Fibroblast of skin of back (primary cell): ENCODE measurements around the gene PCDHA13.
A peak's percentile ranks its signal among the peaks of the same experiment; 100 is the strongest.
"Not testable (repeated sequence)": the region's sequence is repeated elsewhere in the genome, so short reads cannot be mapped to it uniquely, and the experiment has no call there.

Experiments used
- DNase-seq: peaks from one replicate; pipeline ENCODE4 v3.0.0-alpha.2; 2013

Gene PCDHA13

DNA sequence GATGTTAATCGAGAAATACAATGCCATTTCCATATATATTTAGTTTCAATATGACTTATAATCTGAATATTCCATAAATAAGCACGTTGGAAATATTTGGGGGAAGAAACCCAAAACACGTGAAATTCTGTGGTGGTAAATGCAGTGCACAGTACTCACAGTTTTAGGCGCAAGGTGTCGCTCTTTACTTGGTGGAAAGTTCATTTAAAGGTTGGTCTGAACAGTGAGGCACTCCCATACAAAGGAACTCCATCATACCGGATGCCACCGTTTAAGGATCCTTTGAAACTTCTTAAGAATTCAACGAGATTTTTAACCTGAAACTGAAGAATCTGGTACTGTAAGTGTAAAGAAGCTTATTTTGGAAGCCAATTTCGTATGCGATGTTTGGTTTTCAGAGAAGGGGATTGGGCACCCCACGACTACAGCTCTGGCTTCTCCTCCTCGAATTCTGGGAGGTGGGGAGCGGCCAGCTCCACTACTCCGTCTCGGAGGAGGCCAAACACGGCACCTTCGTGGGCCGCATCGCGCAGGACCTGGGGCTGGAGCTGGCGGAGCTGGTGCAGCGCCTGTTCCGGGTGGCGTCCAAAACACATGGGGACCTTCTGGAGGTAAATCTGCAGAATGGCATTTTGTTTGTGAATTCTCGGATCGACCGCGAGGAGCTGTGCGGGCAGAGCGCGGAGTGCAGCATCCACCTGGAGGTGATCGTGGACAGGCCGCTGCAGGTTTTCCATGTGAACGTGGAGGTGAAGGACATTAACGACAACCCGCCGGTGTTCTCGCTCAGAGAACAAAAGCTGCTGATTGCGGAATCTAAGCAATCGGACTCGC, 13.0 kb upstream of the PCDHA13 start, which contains the start of gene PCDHA11:
PCDHA11 (plus strand) TSS at position 237 of the 834 bp plus-strand sequence; CDS start at position 384, 147 bp downstream.
- peak; percentile 8 for DNase-seq

DNA sequence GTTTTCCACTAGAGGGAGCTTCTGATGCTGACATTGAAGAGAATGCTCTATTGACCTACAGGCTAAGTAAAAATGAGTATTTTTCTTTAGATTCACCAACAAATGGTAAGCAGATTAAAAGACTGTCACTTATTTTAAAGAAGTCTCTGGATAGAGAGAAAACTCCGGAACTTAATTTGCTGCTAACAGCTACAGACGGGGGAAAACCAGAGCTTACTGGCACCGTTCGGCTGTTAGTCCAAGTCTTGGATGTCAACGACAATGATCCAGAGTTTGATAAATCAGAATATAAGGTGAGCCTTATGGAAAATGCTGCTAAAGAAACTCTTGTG, 12.4 kb upstream of the PCDHA13 start:
- DNase-seq, result no peak

DNA sequence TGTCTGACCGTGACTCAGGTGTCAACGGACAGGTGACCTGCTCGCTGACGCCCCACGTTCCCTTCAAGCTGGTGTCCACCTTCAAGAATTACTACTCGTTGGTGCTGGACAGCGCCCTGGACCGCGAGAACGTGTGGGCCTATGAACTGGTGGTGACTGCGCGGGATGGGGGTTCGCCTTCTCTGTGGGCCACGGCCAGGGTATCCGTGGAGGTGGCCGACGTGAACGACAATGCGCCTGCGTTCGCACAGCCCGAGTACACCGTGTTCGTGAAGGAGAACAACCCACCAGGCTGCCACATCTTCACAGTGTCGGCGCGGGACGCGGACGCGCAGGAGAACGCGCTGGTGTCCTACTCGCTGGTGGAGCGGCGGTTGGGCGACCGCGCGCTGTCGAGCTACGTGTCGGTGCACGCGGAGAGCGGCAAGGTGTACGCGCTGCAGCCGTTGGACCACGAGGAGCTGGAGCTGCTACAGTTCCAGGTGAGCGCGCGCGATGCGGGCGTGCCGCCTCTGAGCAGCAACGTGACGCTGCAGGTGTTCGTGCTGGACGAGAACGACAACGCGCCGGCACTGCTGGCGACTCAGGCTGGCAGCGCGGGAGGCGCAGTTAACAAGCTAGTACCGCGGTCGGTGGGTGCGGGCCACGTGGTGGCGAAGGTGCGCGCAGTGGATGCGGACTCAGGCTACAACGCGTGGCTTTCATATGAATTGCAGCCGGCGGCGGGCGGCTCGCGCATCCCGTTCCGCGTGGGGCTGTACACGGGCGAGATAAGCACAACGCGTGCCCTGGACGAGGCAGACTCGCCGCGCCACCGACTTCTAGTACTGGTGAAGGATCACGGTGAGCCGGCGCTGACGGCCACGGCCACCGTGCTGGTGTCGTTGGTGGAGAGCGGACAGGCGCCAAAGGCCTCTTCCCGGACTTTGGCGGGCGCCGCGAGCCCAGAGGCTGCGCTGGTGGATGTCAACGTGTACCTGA, 11.4 kb upstream of the PCDHA13 start:
- no peak for DNase-seq

DNA sequence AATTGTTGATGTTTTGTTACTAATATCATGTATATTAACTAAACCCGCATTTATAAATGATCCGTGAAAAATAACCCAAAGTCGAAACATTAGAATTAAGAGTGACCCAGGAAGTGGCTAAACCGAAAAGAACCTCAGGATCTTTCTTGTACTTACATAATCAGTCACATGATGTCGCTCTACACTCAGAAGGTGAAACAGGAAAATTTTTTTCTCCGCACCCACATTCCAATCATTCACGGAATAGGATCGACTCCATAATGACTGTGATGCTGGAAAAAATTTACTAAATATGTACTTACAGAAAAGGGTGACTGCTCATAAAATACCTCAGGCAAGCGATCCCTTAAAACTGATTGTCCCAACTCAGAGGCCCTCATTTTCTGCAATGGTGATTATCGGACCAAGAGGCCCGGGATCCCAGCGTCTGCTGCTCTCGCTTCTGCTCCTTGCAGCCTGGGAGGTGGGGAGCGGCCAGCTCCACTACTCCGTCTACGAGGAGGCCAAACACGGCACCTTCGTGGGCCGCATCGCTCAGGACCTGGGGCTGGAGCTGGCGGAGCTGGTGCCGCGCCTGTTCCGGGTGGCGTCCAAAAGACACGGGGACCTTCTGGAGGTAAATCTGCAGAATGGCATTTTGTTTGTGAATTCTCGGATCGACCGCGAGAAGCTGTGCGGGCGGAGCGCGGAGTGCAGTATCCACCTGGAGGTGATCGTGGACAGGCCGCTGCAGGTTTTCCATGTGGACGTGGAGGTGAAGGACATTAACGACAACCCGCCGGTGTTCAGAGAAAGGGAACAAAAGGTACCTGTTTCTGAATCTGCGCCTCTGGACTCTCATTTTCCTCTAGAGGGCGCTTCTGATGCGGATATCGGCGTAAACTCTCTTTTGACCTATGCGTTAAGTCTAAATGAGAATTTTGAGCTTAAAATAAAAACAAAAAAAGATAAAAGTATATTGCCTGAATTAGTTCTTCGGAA, 6.5 kb upstream of the PCDHA13 start, which contains the start of gene PCDHA12:
PCDHA12 (plus strand) TSS at position 224 of the 981 bp plus-strand sequence; CDS start at position 389, 165 bp downstream.
- no peak for DNase-seq

DNA sequence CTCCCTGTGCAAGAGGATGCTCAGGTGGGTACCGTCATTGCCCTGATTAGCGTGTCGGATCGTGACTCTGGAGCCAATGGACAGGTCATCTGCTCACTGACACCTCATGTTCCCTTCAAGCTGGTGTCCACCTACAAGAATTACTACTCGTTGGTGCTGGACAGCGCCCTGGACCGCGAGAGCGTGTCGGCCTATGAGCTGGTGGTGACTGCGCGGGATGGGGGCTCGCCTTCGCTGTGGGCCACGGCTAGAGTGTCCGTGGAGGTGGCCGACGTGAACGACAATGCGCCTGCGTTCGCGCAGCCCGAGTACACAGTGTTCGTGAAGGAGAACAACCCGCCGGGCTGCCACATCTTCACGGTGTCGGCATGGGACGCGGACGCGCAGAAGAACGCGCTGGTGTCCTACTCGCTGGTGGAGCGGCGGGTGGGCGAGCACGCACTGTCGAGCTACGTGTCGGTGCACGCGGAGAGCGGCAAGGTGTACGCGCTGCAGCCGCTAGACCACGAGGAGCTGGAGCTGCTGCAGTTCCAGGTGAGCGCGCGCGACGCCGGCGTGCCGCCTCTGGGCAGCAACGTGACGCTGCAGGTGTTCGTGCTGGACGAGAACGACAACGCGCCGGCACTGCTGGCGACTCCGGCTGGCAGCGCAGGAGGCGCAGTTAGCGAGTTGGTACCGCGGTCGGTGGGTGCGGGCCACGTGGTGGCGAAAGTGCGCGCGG, 5.2 kb upstream of the PCDHA13 start:
- not testable (repeated sequence) for DNase-seq

DNA sequence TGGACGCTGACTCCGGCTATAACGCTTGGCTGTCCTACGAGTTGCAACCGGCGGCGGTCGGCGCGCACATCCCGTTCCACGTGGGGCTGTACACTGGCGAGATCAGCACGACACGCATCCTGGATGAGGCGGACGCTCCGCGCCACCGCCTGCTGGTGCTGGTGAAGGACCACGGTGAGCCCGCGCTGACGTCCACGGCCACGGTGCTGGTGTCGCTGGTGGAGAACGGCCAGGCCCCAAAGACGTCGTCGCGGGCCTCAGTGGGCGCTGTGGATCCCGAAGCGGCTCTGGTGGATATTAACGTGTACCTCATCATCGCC, 4.7 kb upstream of the PCDHA13 start:
- DNase-seq, result no peak

DNA sequence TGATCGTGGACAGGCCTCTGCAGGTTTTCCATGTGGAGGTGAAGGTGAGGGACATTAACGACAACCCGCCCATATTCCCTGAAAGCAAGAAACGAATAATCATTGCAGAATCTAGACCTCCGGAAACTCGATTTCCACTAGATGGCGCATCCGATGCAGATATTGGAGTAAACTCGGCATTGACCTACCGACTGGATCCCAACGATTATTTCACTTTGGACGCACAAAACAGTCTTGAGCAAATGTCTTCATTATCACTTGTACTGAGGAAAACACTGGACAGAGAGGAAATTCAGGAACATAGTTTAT, 621 bp downstream of the PCDHA13 start:
- DNase-seq, result no peak

DNA sequence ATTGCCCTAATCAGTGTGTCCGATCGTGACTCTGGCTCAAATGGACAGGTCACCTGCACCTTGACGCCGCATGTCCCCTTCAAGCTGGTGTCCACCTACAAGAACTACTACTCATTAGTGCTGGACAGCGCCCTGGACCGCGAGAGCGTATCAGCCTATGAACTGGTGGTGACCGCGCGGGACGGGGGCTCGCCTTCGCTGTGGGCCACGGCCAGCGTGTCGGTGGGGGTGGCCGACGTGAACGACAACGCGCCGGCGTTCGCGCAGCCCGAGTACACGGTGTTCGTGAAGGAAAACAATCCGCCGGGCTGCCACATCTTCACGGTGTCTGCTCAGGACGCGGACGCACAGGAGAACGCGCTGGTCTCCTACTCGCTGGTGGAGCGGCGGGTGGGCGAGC, 1.4 kb downstream of the PCDHA13 start:
- DNase-seq, result no peak

DNA sequence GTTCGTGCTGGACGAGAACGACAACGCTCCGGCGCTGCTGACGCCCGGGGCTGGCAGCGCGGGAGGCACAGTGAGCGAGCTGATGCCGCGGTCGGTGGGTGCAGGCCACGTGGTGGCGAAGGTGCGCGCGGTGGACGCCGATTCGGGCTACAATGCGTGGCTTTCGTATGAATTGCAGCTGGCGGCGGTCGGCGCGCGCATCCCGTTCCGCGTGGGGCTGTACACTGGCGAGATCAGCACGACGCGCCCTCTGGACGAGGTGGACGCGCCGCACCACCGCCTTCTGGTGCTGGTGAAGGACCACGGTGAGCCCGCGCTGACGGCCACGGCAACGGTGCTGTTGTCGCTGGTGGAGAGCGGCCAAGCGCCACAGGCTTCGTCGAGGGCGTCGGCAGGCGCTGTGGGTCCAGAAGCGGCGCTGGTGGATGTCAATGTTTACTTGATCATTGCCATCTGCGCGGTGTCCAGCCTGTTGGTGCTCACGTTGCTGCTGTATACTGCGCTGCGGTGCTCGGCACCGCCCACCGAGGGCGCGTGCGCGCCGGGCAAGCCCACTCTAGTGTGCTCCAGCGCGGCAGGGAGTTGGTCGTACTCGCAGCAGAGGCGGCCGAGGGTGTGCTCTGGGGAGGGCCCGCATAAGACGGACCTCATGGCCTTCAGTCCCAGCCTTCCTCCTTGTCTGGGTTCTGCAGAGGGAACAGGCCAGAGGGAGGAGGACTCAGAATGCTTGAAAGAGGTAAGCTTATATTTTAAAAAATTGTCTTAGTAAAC, 2.2 kb downstream of the PCDHA13 start:
- no peak for DNase-seq

DNA sequence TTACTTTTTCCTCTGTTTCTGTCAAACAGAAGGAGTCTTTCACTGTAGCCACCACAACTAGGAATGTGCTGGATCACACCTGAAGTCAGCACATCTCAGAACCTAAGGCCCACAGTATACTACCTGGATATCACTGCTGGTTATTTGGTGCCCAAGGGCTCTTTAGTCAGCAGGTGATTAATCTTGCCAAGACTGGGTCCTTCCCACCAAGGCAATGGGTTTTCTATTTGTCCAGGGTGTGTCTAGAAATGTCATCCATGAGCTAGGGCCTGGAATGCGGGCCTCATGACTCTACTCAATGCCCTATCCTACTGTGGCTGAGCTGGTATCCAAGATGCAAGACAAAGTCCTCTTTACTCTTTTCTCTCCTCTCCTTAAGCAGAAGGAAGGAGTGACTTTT, 34.4 kb downstream of the PCDHA13 start:
- DNase-seq, result no peak

DNA sequence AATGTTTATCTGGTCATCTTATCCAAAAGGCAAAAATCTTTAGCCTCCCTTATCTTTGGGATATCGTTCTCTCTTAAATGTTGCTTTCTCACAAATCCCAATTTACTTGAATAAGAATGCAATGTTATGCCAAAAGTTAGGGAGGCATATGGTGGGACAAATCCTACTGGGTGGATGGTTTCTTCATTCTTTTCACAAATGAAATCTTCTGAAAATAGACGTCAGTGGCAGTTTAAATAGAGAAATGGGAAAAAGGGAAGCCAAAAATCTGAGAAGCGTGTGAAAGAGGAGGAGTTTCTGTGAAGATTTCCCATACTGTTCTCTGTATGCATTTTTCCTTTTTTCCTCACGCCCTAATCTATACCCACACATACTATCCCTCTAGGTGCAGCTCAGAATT, 41.7 kb downstream of the PCDHA13 start:
- no peak for DNase-seq

DNA sequence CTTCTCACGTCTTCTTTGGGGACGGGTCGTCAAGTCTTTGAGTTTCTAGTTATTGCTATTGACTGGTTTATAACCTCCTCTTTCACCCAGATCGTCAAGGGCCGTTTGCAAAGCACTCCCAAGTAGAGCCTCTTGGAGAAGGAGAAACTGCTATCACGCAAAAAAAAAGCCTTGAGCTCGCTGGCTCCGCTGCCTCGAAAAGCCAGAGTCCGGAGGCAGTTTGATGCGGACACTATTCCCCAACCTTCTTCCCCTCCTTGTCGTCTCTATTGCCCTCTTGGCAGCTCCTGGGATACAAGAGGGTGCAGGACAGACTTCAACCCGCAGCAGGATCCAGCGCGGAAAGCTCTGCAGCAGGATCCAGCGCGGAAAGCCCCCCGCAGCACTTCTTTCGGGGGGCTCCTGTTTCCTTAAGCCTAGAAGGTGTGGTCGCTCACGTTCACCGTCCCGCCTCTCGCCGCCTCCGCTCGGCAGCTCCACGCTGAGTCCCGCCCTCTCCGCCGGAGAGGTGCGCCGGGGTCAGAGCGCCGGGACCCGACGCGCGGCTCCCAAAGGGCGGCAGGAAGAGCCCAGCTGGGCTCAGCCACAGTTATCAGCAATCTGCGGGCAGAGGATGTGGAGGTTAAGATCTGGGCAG, 44.0 kb downstream of the PCDHA13 start, which contains the start of gene PCDHAC1:
PCDHAC1 (plus strand) TSS at position 494 of the 637 bp plus-strand sequence. CDS start 594 bp downstream, outside the sequence.
- DNase-seq, result no peak

DNA sequence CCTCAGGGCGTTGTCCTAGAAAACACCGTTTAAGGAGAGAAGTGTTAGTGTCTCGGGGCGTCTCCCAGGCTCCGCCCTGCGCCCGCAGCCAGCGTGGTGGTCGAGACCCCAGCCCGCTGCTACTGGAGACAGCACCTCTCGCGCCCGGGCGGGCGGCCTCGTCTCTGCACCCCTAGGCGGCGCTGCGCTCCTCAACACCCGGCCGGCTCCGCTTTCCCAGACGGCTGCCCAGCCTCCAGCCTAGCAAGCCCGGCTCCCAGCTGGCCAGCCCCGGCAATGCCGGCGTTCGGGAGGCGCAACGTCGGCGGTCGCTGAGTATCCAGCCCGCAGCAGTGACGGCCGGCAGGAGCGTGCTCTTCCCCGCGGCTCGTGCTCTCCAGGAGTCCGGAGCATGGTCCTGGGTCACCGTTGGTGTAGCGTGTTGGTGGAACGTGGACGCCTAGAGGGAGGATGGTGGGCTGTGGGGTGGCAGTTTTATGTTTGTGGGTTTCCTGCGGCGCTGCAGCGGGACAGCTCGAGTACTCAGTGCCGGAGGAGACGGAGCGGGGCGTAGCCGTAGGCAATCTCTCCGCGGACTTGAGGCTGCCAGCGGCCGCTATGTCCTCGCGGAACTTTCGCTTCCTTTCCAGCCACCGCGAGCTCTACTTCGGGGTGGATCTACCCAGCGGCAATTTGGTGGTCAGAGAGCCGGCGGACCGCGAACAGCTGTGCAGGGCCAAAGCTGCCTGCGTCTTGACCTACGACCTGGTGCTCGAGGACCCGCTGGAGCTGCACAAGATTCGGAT, 44.7 kb downstream of the PCDHA13 start:
- peak; percentile 53 for DNase-seq

DNA sequence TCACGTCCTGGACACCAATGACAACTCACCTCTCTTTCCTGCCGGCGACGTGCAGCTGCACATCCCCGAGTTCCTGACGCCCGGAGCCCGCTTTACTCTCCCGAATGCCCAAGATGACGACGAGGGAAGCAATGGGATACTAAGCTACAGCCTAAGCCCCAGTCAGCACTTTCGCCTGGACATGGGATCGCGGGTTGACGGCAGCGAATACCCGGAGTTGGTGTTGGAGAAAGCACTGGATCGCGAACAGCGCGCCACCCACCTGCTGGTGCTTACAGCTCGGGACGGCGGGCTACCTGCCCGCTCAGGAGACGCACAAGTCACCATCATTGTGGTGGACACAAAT, 45.3 kb downstream of the PCDHA13 start:
- no peak for DNase-seq
